GM12891 (cell line): ENCODE results near the gene ARRB1.
A peak's percentile ranks its signal among the peaks of the same experiment; 100 is the strongest.

Experiments used
- DNase-seq: peaks from one replicate; pipeline ENCODE4 v3.0.0; 2011; ENCODE audit warnings: low spot score; ENCODE audit not compliant: insufficient read length
- FAIRE-seq: peaks from 2 replicates; lab custom pipeline; 2011; peaks lifted over from hg19 to GRCh38; lab: Jason Lieb, UNC
- PAX5 ChIP-seq: IDR thresholded peaks from 2 replicates; pipeline ENCODE4 v1.6.1; 2011; ENCODE audit warnings: low read length, moderate library complexity, mild to moderate bottlenecking; ENCODE audit not compliant: insufficient read depth, severe bottlenecking
- POLR2A ChIP-seq: IDR thresholded peaks from 2 replicates; pipeline ENCODE4 v1.6.1; 2011; ENCODE audit warnings: low read depth, low read length, control low read depth
- POLR2AphosphoS5 ChIP-seq: IDR thresholded peaks from 2 replicates; pipeline ENCODE4 v1.6.1; 2011; ENCODE audit warnings: low read depth, low read length, control low read depth
- POU2F2 ChIP-seq: IDR thresholded peaks from 2 replicates; pipeline ENCODE4 v1.6.1; 2011; ENCODE audit warnings: low read depth, mild to moderate bottlenecking, control low read depth, low read length, moderate library complexity
- SPI1 ChIP-seq: IDR thresholded peaks from 2 replicates; pipeline ENCODE4 v1.6.1; 2011; ENCODE audit warnings: low read depth, low read length, control low read depth
- TAF1 ChIP-seq: IDR thresholded peaks from 2 replicates; pipeline ENCODE4 v1.6.1; 2011; ENCODE audit warnings: low read depth, low read length, control low read depth

Gene ARRB1

GRCh38 chr11:75246006-75246670, 105.3 kb downstream of the ARRB1 start:
- DNase-seq = no peak
- no peak for FAIRE-seq
- TF ChIP-seq SPI1 = no peak
- no peak for TF ChIP-seq POLR2AphosphoS5
- no peak for TF ChIP-seq PAX5
- no peak for TF ChIP-seq POU2F2
- no peak for TF ChIP-seq TAF1
- TF ChIP-seq POLR2A = no peak

GRCh38 chr11:75245356-75246005, 106.0 kb downstream of the ARRB1 start:
- DNase-seq (no peak), FAIRE-seq (no peak)
- TF ChIP-seq POU2F2 (no peak), PAX5 (no peak), POLR2A (no peak), POLR2AphosphoS5 (no peak), SPI1 (no peak), TAF1 (no peak)

- no peak for FAIRE-seq
- no peak for TF ChIP-seq TAF1
- no peak for TF ChIP-seq POLR2AphosphoS5
- TF ChIP-seq PAX5 = no peak
- no peak for TF ChIP-seq POU2F2
- no peak for TF ChIP-seq POLR2A
- no peak for TF ChIP-seq SPI1
- no peak for DNase-seq
These were observed 107.2 kb downstream of the ARRB1 start for GRCh38 chr11:75244052-75244814.

- FAIRE-seq (no peak), DNase-seq (no peak)
- TF ChIP-seq PAX5 (no peak), SPI1 (no peak)
These were observed 108.5 kb downstream of the ARRB1 start for GRCh38 chr11:75242722-75243600.

GRCh38 chr11:75241906-75242644, 109.4 kb downstream of the ARRB1 start:
- FAIRE-seq = no peak

GRCh38 chr11:75241036-75241905, 110.2 kb downstream of the ARRB1 start:
- peak; percentile 99 for DNase-seq
- TF ChIP-seq TAF1 (no peak), PAX5 (peak; percentile 14), POLR2A (no peak)
- FAIRE-seq = peak; percentile 97

More at GRCh38 chr11:75241906-75242644, 109.4 kb downstream of the ARRB1 start:
- TF ChIP-seq POLR2A (no peak), SPI1 (no peak), TAF1 (no peak), POU2F2 (no peak), POLR2AphosphoS5 (no peak), PAX5 (no peak)
- DNase-seq = no peak

- no peak for FAIRE-seq
- TF ChIP-seq TAF1 = no peak
- TF ChIP-seq PAX5 = no peak
- TF ChIP-seq POU2F2 = no peak
- TF ChIP-seq POLR2AphosphoS5 = no peak
- TF ChIP-seq SPI1 = no peak
- no peak for TF ChIP-seq POLR2A
- no peak for DNase-seq
These were observed 111.0 kb downstream of the ARRB1 start, which contains the start of gene TPBGL for GRCh38 chr11:75240311-75241035. Gene TPBGL (plus strand): TSS chr11:75240774. CDS start chr11:75241050, 276 bp downstream.
